K562 (cell line): ENCODE measurements around the gene ZNRF2. TPM values are rescaled to one million over a fixed set of nuclear protein-coding genes. Genes with fewer than 3 reads are reported as not detected.

Experiments used
- ATAC-seq: fragments of 200-7000 bp; cut with Tn5 transposase; 3 replicates; pipeline ENCODE4 v1.9.1; 2020; ENCODE audit warnings: moderate library complexity
- BruUV-seq: library from RNA; stranded (reverse); fragments of 400-500 nt; replicated peaks from 2 replicates; lab custom pipeline; 2021; lab: Mats Ljungman, UMichigan
- CTCF ChIA-PET: fragments of 300-600 bp; formaldehyde crosslinking; extraction: SDS; loops from one replicate; lab custom pipeline; 2021; ENCODE audit warnings: low intra/inter-chr PET ratio; lab: Yijun Ruan, JAX
- POLR2A ChIA-PET: fragments of 300-600, 350-650 bp; sonication (Branson Sonifier 250); formaldehyde crosslinking; extraction: SDS; loops from one replicate; lab custom pipeline; 2021; ENCODE audit warnings: antibody characterized with exemption, inconsistent platforms; lab: Yijun Ruan, JAX
- DNase-seq, 4 experiments: peaks; one replicate each; pipeline versions ENCODE4 v3.0.0 to v3.0.0-alpha.2; 2011 to 2018; ENCODE audit warnings: low spot score in 3 of 4, mixed read lengths in 3 of 4; ENCODE audit errors: extremely low read depth in 1 of 4
- FAIRE-seq: peaks from 2 replicates; lab custom pipeline; 2011; peaks lifted over from hg19 to GRCh38; lab: Jason Lieb, UNC
- H2AFZ ChIP-seq: 2 replicates; pipeline ENCODE4 v1.6.0; 2011; ENCODE audit warnings: low read depth, low read length, control low read depth, inconsistent platforms
- H3K27ac ChIP-seq: fragments of 200-600 bp; 3 replicates; pipeline ENCODE4 v1.8.0; 2011; ENCODE audit warnings: low read depth, mild to moderate bottlenecking, control low read depth, inconsistent platforms, low read length, moderate library complexity, mixed read lengths; ENCODE audit errors: extremely low read depth
- H3K27me3 ChIP-seq, 2 experiments: fragments of 300-600 bp in 1 of 2; 2 replicates in 1 of 2; 3 replicates in 1 of 2; pipeline versions ENCODE4 v1.6.0 to v1.8.0; 2011; ENCODE audit warnings: inconsistent platforms in 2 of 2, low read length in 2 of 2, mild to moderate bottlenecking in 1 of 2, mixed read lengths in 1 of 2, moderate library complexity in 1 of 2; ENCODE audit not compliant: control insufficient read depth in 2 of 2, insufficient read depth in 2 of 2
- H3K36me3 ChIP-seq: fragments of 300-600 bp; 3 replicates; pipeline ENCODE4 v1.8.0; 2011; ENCODE audit warnings: mild to moderate bottlenecking, low read length, inconsistent platforms; ENCODE audit not compliant: control insufficient read depth, insufficient read depth
- H3K4me1 ChIP-seq, 2 experiments: fragments of 200-600 bp in 1 of 2; replicated peaks in 1 of 2; 2 replicates in 1 of 2; 3 replicates in 1 of 2; pipeline versions ENCODE4 v1.5.1 to v1.8.0; 2011; ENCODE audit warnings: inconsistent platforms in 2 of 2, low read length in 2 of 2, mild to moderate bottlenecking in 1 of 2, mixed read lengths in 1 of 2, moderate library complexity in 1 of 2; ENCODE audit not compliant: control insufficient read depth in 2 of 2, insufficient read depth in 2 of 2
- H3K4me2 ChIP-seq: 2 replicates; pipeline ENCODE4 v1.6.1; 2011; ENCODE audit warnings: low read length, control low read depth, inconsistent platforms, mixed read lengths; ENCODE audit not compliant: insufficient read depth
- H3K4me3 ChIP-seq: fragments of 200-600 bp; sonication (generic), shearing (Covaris generic); 2 replicates; pipeline ENCODE4 v1.5.1; 2016; ENCODE audit warnings: control low read depth, inconsistent platforms
- H3K79me2 ChIP-seq: fragments of 200-600 bp; 3 replicates; pipeline ENCODE4 v1.8.0; 2011; ENCODE audit warnings: low read length, inconsistent platforms; ENCODE audit not compliant: control insufficient read depth, insufficient read depth
- H3K9ac ChIP-seq, 2 experiments: 2 replicates each; pipeline versions ENCODE4 v1.6.0 to v1.6.1; 2011; ENCODE audit warnings: low read depth in 2 of 2, low read length in 2 of 2, control low read depth in 1 of 2, inconsistent platforms in 1 of 2, mild to moderate bottlenecking in 1 of 2, mixed read lengths in 1 of 2; ENCODE audit not compliant: insufficient read depth in 1 of 2
- H3K9me1 ChIP-seq: one replicate; pipeline ENCODE4 v1.6.0; 2011; ENCODE audit warnings: inconsistent platforms, mild to moderate bottlenecking, low read length, moderate library complexity; ENCODE audit not compliant: control insufficient read depth, insufficient read depth
- H3K9me3 ChIP-seq: replicated peaks from 2 replicates; pipeline ENCODE4 v1.5.1; 2011; ENCODE audit warnings: low read depth, low read length, inconsistent platforms; ENCODE audit not compliant: control insufficient read depth, insufficient read depth
- H4K20me1 ChIP-seq: replicated peaks from 2 replicates; pipeline ENCODE4 v1.6.1; 2011; ENCODE audit warnings: low read length, inconsistent platforms, mixed read lengths; ENCODE audit not compliant: control insufficient read depth, insufficient read depth
- CAMTA2 ChIP-seq: fragments of 250-450 bp; sonication (Bioruptor Pico); conservative IDR thresholded peaks from 2 replicates; pipeline ENCODE4 v1.5.1; 2022
- CREB1 ChIP-seq, 2 experiments: sonication (generic) in 1 of 2; formaldehyde crosslinking in 1 of 2; IDR thresholded peaks; 2 replicates each; pipeline versions ENCODE4 v1.6.1 to v1.8.0; 2012 to 2022; ENCODE audit warnings: inconsistent platforms in 1 of 2, mild to moderate bottlenecking in 1 of 2, missing genetic modification reagents in 1 of 2, moderate library complexity in 1 of 2
- EZH2 ChIP-seq: IDR thresholded peaks from 2 replicates; pipeline ENCODE4 v1.6.1; 2012; ENCODE audit warnings: low read depth, mild to moderate bottlenecking, inconsistent platforms, low read length, borderline replicate concordance
- PHB ChIP-seq: fragments of 250-450 bp; sonication (Bioruptor Pico); IDR thresholded peaks from 2 replicates; pipeline ENCODE4 v1.5.0; 2021
- SAP30 ChIP-seq: fragments of 200-600 bp; sonication (generic); IDR thresholded peaks from 2 replicates; pipeline ENCODE4 v1.6.1; 2012; ENCODE audit warnings: borderline replicate concordance, low read depth, mild to moderate bottlenecking, moderate library complexity, low read length, control low read depth, inconsistent platforms; ENCODE audit not compliant: insufficient read depth, poor library complexity, severe bottlenecking
- SREBF1 ChIP-seq: fragments of 150-350 bp; IDR thresholded peaks from 2 replicates; pipeline ENCODE4 v1.6.1; 2014; ENCODE audit warnings: antibody characterized with exemption, low read depth, low read length, borderline replicate concordance
- TBP ChIP-seq: optimal IDR thresholded peaks from 2 replicates; pipeline ENCODE3; 2011; ENCODE audit warnings: low read depth, low read length, improper control_type of control experiment
- TFAM ChIP-seq: fragments of 250-450 bp; sonication (Bioruptor Pico); conservative IDR thresholded peaks from 2 replicates; pipeline ENCODE4 v1.5.0; 2021; ENCODE audit warnings: mild to moderate bottlenecking, moderate library complexity
- THAP7 ChIP-seq: fragments of 250-450 bp; sonication (Bioruptor Pico); IDR thresholded peaks from 2 replicates; pipeline ENCODE4 v1.5.0; 2021
- ZFP30 ChIP-seq: fragments of 250-450 bp; sonication (Bioruptor Pico); IDR thresholded peaks from 2 replicates; pipeline ENCODE4 v1.8.0; 2022; ENCODE audit warnings: moderate library complexity, mild to moderate bottlenecking, inconsistent platforms, borderline replicate concordance
- ZNF445 ChIP-seq: fragments of 250-450 bp; sonication (Bioruptor Pico); IDR thresholded peaks from 2 replicates; pipeline ENCODE4 v1.4.0; 2020; ENCODE audit warnings: low read depth, mild to moderate bottlenecking, moderate library complexity
- ZNF764 ChIP-seq: fragments of 250-450 bp; sonication (Bioruptor Pico); IDR thresholded peaks from 2 replicates; pipeline ENCODE4 v1.4.0; 2020; ENCODE audit warnings: low read depth, mild to moderate bottlenecking, moderate library complexity
- WGBS: fragments of 100-300 bp; shearing (Covaris generic); methylation state at CpG from one replicate; pipeline ENCODE4 v1.1.6; 2016; ENCODE audit warnings: low coverage, mixed read lengths; ENCODE audit not compliant: insufficient coverage; ENCODE audit errors: missing lambda C conversion rate; 5-methylcytosine and 5-hydroxymethylcytosine counted together
- in situ Hi-C: fragments of 300-500 bp; cut with MboI; formaldehyde crosslinking; loops from 4 replicates; pipeline ENCODE4 v1.15.0; 2018; ENCODE audit warnings: inconsistent platforms, mixed read lengths
- intact Hi-C: fragments of 100-400 bp; cut with micrococcal nuclease; formaldehyde crosslinking; loops from 2 replicates; pipeline ENCODE4 v1.14.2; 2022
- polyA plus RNA-seq, 8 experiments: library from polyadenylated mRNA; depleted of rRNA in 4 of 8; stranded (reverse) in 5 of 8; unstranded in 3 of 8; fragments of >200 nt; fragmentation: Nextera tagmentation in 2 of 8; fragmentation: Illumina TruSeq in 1 of 8; extraction: Ambion mirVana in 2 of 8; extraction: Trizol in 1 of 8; gene quantifications; 2 replicates each; pipeline versions ENCODE4 v1.2.1 to v1.2.3, GENCODE V29; 2011 to 2014; ENCODE audit warnings: inconsistent platforms in 1 of 8, missing spikeins in 1 of 8
- total RNA-seq, 7 experiments: library from RNA; depleted of rRNA in 6 of 7; stranded (reverse); fragments of >200 nt in 6 of 7; fragmentation: Illumina TruSeq in 2 of 7; extraction: Trizol in 2 of 7; gene quantifications; 2 replicates each; pipeline versions ENCODE4 v1.2.1 to v1.2.3, GENCODE V29; 2011 to 2021; ENCODE audit warnings: low replicate concordance in 1 of 7
- TF ChIP-seq, protein P1 (sequence below): fragments of 450-650 bp; IDR thresholded peaks from 2 replicates; pipeline ENCODE4 v1.6.1; 2016; ENCODE audit warnings: borderline replicate concordance

The ZNRF2 gene
- total and polyA plus RNA-seq, 9 of the 15 experiments (the other 6 are each of a cell fraction or from before 2014, with no cell fraction given) = 1.1 to 13.9 (median 5.5) TPM

DNA sequence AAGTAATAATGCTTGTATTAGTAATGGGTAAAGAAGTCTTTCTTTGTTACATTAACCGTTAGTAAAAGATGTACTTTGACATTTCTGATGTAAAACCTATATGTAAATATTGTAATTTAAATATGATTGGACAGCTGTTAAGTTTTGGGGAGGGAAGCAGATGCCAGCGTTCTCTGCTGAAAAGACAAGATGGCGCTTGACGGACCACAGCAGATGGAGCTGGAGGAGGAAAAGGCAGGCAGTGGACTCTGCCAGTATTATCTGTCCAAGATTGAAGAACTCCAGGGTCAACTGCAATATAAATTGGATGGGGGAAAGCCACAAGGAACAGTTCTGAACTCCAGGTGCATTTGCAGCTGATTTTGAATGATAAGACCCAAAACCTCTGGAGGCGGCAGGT is 86.9 kb downstream of the ZNRF2 start:
- CTCF ChIA-PET = no interaction called here

GRCh38 chr7:30378275-30378674 is 93.9 kb downstream of the ZNRF2 start:
- 75% methylated on average over 1 of the region's 1 CpG for WGBS
- Histone ChIP-seq H4K20me1 (no peaks in the 10 kb centered on the region; the same call in 1 of the 2 replicates), H3K9ac (no peak overlapping the region), H3K9me1 (no peaks in the 10 kb centered on the region), H3K27ac (no peak overlapping the region), H3K27me3 (no peaks in the 10 kb centered on the region), H3K9me3 (no peaks in the 10 kb centered on the region), H3K36me3 (no peaks in the 10 kb centered on the region), H3K4me1 (no peaks in the 10 kb centered on the region), H3K4me2 (no peak overlapping the region), H3K79me2 (no peaks in the 10 kb centered on the region), H2AFZ (no peak overlapping the region), H3K4me3 (no peak overlapping the region)
- FAIRE-seq (no peak), DNase-seq (no peak), ATAC-seq (no peak)
- in situ Hi-C loops (no loop called here), intact Hi-C loops (no loop called here)
- CTCF ChIA-PET = no interaction called here
- no TSS peak for BruUV-seq
- POLR2A ChIA-PET = no interaction called here
- TF ChIP-seq ZNF445 (CRISPR knock-in tag) (no peak), THAP7 (CRISPR knock-in tag) (no peak), TBP (no peak), TFAM (CRISPR knock-in tag) (no peak), ZNF764 (no peak), EZH2 (no peak), CAMTA2 (CRISPR knock-in tag) (no peak), SREBF1 (no peak), CREB1 (IDR thresholded peaks at IDR 0.05) (no peak), CREB1 (CRISPR knock-in tag; IDR thresholded peaks at IDR 0.05) (no peak), SAP30 (no peak)
- TF ChIP-seq, protein P1, sequence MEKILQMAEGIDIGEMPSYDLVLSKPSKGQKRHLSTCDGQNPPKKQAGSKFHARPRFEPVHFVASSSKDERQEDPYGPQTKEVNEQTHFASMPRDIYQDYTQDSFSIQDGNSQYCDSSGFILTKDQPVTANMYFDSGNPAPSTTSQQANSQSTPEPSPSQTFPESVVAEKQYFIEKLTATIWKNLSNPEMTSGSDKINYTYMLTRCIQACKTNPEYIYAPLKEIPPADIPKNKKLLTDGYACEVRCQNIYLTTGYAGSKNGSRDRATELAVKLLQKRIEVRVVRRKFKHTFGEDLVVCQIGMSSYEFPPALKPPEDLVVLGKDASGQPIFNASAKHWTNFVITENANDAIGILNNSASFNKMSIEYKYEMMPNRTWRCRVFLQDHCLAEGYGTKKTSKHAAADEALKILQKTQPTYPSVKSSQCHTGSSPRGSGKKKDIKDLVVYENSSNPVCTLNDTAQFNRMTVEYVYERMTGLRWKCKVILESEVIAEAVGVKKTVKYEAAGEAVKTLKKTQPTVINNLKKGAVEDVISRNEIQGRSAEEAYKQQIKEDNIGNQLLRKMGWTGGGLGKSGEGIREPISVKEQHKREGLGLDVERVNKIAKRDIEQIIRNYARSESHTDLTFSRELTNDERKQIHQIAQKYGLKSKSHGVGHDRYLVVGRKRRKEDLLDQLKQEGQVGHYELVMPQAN = no peak

More for the DNA sequence above, 86.9 kb downstream of the ZNRF2 start:
- DNase-seq (no peak), FAIRE-seq (no peak), ATAC-seq (no peak)
- Histone ChIP-seq H2AFZ (no peak overlapping the region), H3K36me3 (0 out of 3 replicates have a peak, but pooled peaks cover 7% of the 10 kb centered on the region), H3K9me1 (no peaks in the 10 kb centered on the region), H4K20me1 (no peaks in the 10 kb centered on the region; the same call in 1 of the 2 replicates), H3K27ac (no peak overlapping the region), H3K4me2 (no peak overlapping the region), H3K9me3 (no peaks in the 10 kb centered on the region), H3K4me3 (no peak overlapping the region), H3K4me1 (no peaks in the 10 kb centered on the region), H3K27me3 (no peaks in the 10 kb centered on the region), H3K9ac (no peak overlapping the region), H3K79me2 (no peaks in the 10 kb centered on the region)
- whole genome bisulfite sequencing = 91% methylated on average over 5 of the region's 5 CpGs
- intact Hi-C loops (no loop called here), in situ Hi-C loops (no loop called here)
- POLR2A ChIA-PET = interaction anchor here (0.7 to 1.4 kb wide), 2 partner anchors 18 to 20 kb away, joined by 3 read pairs; no protein-coding TSS in a partner anchor
- no peak for TF ChIP-seq ZFP30 (CRISPR knock-in tag)
- no peak for TF ChIP-seq PHB
- BruUV-seq = no TSS peak
